Measurements from ENCODE around the gene AIG1. TPM values are rescaled to one million over a fixed set of nuclear protein-coding genes. Genes with fewer than 3 reads are reported as not detected.

The AIG1 gene
- total RNA-seq, 4 donors from 2014 or later, result 18.1 to 47.3 (median 22.9) TPM

DNA sequence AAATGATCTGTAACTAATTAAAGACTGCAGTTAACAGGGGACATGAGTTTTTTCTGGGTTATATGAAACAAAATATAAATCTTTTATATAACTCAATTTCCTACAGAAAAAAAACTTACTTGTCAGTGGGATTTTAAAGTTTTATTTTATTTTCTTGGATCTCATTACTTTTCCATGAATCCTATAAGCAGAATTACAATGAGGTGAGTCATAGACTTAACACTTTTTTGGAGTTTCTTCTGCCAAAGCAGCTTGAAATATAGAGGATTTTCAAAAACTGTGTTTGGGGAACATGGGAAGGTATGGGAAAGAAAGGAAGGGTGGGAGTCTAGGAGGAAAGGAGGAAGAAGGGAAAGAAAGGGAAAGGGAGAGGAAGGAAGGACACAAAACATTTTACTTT lies 130.7 kb downstream of the AIG1 start:
- ATAC-seq (ENCODE audit: low FRiP score), result no peak
- DNase-seq (ENCODE audit: low spot score), result no peak
- TF ChIP-seq, protein P1, sequence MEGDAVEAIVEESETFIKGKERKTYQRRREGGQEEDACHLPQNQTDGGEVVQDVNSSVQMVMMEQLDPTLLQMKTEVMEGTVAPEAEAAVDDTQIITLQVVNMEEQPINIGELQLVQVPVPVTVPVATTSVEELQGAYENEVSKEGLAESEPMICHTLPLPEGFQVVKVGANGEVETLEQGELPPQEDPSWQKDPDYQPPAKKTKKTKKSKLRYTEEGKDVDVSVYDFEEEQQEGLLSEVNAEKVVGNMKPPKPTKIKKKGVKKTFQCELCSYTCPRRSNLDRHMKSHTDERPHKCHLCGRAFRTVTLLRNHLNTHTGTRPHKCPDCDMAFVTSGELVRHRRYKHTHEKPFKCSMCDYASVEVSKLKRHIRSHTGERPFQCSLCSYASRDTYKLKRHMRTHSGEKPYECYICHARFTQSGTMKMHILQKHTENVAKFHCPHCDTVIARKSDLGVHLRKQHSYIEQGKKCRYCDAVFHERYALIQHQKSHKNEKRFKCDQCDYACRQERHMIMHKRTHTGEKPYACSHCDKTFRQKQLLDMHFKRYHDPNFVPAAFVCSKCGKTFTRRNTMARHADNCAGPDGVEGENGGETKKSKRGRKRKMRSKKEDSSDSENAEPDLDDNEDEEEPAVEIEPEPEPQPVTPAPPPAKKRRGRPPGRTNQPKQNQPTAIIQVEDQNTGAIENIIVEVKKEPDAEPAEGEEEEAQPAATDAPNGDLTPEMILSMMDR (IDR thresholded peaks at IDR 0.05), result no peak

DNA sequence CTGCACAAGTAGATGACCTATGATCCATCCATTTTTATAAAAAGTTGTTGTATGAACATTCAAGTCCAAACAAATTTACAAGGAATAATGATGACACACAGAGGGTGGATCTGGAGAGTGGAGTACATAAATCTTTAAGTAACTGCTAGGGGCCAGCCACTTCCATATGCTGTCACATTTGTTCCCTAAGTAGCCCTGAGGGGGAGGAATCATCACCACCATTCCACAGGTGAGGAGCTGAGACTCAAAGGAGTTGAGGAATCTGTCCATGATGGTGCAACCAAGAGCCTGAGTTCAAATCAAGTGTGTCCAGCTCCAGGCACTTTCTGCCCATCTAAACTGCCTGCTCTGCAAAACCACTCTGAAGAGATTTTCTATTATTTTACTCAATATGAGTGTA lies 132.1 kb downstream of the AIG1 start:
- DNase-seq (ENCODE audit: low spot score) (no peak), ATAC-seq (ENCODE audit: low FRiP score) (no peak)
- TF ChIP-seq, protein P1 (IDR thresholded peaks at IDR 0.05), result no peak

- ATAC-seq (ENCODE audit: low FRiP score), result no peak
- TF ChIP-seq, protein P1 (IDR thresholded peaks at IDR 0.05), result no peak
- DNase-seq (ENCODE audit: low spot score), result no peak
Observed at GRCh38 chr6:143193571-143194094, 132.9 kb downstream of the AIG1 start.

DNA sequence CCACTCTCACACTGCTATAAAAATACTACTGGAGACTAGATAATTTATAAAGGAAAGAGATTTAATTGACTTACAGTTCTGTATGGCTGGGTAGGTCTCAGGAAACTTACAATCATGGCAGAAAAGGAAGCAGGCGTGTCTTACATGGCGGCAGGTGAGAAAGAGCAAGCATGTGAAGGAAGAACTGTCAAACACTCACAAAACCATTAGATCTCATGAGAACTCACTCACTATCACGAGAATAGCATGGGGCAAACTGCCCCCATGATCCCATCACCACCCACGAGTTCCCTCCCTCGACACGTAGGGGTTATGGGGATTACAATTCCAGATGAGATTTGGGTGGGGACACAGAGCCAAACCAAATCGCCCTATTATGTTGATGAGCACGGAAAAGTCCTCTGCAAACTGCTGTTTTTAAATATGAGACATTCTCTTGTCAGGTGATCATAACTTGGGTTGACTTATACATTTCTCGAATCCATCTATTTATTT lies 133.5 kb downstream of the AIG1 start:
- no peak for ATAC-seq (ENCODE audit: low FRiP score)
- TF ChIP-seq, protein P1 (IDR thresholded peaks at IDR 0.05), result no peak
- DNase-seq (ENCODE audit: low spot score), result no peak

DNA sequence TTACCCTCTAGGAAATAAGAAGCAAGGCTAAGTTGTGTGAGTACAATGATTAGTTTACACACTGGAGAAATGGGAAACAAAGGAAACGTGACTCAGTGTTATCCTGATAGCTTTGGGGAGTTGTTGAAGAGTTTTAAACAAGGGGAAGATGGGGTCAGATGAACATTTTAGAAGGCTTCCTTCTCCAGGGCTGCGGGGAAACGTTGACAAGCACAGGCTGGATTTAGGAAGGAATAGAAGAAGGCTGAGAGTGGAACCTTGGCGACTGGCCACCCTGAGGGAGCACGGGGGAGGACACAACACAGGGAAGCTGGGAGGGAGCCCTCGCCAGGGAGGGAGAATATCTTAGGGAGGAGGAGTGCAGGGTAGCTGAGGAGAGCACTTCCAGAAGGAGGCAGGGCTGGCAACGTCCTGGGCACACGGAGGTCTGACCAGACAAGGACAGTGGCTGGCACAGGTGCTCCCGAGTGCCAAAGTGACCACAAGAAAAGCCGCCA lies 134.7 kb downstream of the AIG1 start:
- ATAC-seq (ENCODE audit: low FRiP score), result no peak

GRCh38 chr6:143196525-143197225 lies 136.0 kb downstream of the AIG1 start:
- DNase-seq (ENCODE audit: low spot score) (no peak), ATAC-seq (ENCODE audit: low FRiP score) (no peak)
- TF ChIP-seq, protein P1 (IDR thresholded peaks at IDR 0.05), result no peak

More for the DNA sequence above, 134.7 kb downstream of the AIG1 start:
- TF ChIP-seq, protein P1 (IDR thresholded peaks at IDR 0.05), result no peak
- no peak for DNase-seq (ENCODE audit: low spot score)

DNA sequence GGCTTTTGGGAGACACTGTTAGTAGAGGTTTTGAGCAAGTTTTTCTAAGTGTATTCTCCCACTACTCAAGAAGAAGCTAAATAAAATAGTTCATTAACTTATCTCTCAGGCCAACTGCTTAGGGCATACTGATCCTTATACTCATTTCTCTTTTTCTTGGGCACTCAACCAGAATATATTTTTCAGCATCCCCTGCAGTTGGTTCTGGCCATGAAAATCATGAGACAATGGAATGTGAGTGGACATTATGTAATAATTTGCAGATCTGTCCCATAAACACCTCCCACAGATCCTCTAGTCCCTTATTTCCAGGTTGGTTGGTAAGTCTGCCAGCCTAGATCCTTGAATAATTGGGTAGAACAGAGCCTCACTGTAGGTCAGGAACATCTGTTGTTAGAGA lies 136.7 kb downstream of the AIG1 start:
- ATAC-seq (ENCODE audit: low FRiP score), result no peak
- DNase-seq (ENCODE audit: low spot score), result no peak
- TF ChIP-seq, protein P1 (IDR thresholded peaks at IDR 0.05), result no peak

Data from omental fat pad (tissue), 4 donors.